Stimulated activated CD4-positive, alpha-beta T cell treated with anti-CD3 and anti-CD28 coated beads, Interleukin-2, amount 100 ng/mL, for 24 hours (primary cell): ENCODE data around the gene TUBB2B.

Experiments
- DNase-seq, 2 donors: peaks; one replicate each; pipeline ENCODE4 v3.0.0-alpha.2; 2020

TUBB2B gene

GRCh38 chr6:3232017-3232945 is 4.8 kb upstream of the TUBB2B start:
- no peak for DNase-seq

- no peak for DNase-seq
These were observed 4.0 kb upstream of the TUBB2B start for GRCh38 chr6:3231247-3232016.

- no peak for DNase-seq
These were observed 3.4 kb upstream of the TUBB2B start for GRCh38 chr6:3230900-3231246.

- no peak for DNase-seq
These were observed 2.9 kb upstream of the TUBB2B start for GRCh38 chr6:3230256-3230882.

- DNase-seq = peak in 1 of 2 donors; percentile 53
These were observed 2.2 kb upstream of the TUBB2B start for GRCh38 chr6:3229566-3230178.

- peak; percentile 41 for DNase-seq
These were observed 1.5 kb upstream of the TUBB2B start for GRCh38 chr6:3228771-3229565.

GRCh38 chr6:3228046-3228671 is 706 bp upstream of the TUBB2B start:
- DNase-seq = peak in 1 of 2 donors; percentile 31

- DNase-seq = peak; percentile 31 to 40
These were observed 731 bp downstream of the TUBB2B start for GRCh38 chr6:3226481-3227362.

GRCh38 chr6:3226042-3226441 is 1.4 kb downstream of the TUBB2B start:
- no peak for DNase-seq

- no peak for DNase-seq
These were observed 4.9 kb downstream of the TUBB2B start for GRCh38 chr6:3222506-3223038.

- no peak for DNase-seq
These were observed 5.9 kb downstream of the TUBB2B start for GRCh38 chr6:3221578-3221977.

- DNase-seq = no peak
These were observed 7.1 kb downstream of the TUBB2B start for GRCh38 chr6:3220366-3220765.

- no peak for DNase-seq
These were observed 9.2 kb downstream of the TUBB2B start for GRCh38 chr6:3218266-3218665.

- no peak for DNase-seq
These were observed 10.2 kb downstream of the TUBB2B start for GRCh38 chr6:3217286-3217685.

GRCh38 chr6:3214898-3215297 is 12.6 kb downstream of the TUBB2B start:
- DNase-seq = no peak

GRCh38 chr6:3213334-3213695 is 14.1 kb downstream of the TUBB2B start:
- no peak for DNase-seq

GRCh38 chr6:3212261-3212660 is 15.2 kb downstream of the TUBB2B start:
- DNase-seq = no peak

- no peak for DNase-seq
These were observed 15.8 kb downstream of the TUBB2B start for GRCh38 chr6:3211681-3212080.

GRCh38 chr6:3210024-3210610 is 17.3 kb downstream of the TUBB2B start:
- peak in 1 of 2 donors; percentile 10 for DNase-seq
